ENCODE results near the gene MGAT5B. TPM values are rescaled to one million over a fixed set of nuclear protein-coding genes. Genes with fewer than 3 reads are reported as not detected.

MGAT5B gene
- total RNA-seq, 2 donors from 2014 or later, result 0.05 to 0.27 TPM

GRCh38 chr17:76868669-76869495 is 678 bp downstream of the MGAT5B start:
- Histone ChIP-seq H3K27me3 (peaks cover 24% of the 10 kb centered on the region), H3K27ac (no peak overlapping the region), H3K4me3 (no peak overlapping the region), H3K36me3 (no peaks in the 10 kb centered on the region), H3K4me1 (no peaks in the 10 kb centered on the region), H3K9me3 (no peaks in the 10 kb centered on the region), H3K9ac (ENCODE audit: low read depth in 2 of 2, low read length in 2 of 2) (peak overlapping the region in 1 of 2 donors; percentile 50)
- no peak for DNase-seq
- no peak for TF ChIP-seq CTCF (IDR thresholded peaks at IDR 0.05)
- intact Hi-C loops (cut with DNase I), result loop anchor here (5.0 kb wide), 1 partner anchor 188 kb away; no protein-coding TSS in a partner anchor

GRCh38 chr17:76869496-76870376 is 1.5 kb downstream of the MGAT5B start:
- Histone ChIP-seq H3K9me3 (no peaks in the 10 kb centered on the region), H3K27me3 (peaks cover 24% of the 10 kb centered on the region), H3K4me1 (no peaks in the 10 kb centered on the region), H3K36me3 (no peaks in the 10 kb centered on the region), H3K9ac (ENCODE audit: low read depth in 2 of 2, low read length in 2 of 2) (no peak overlapping the region), H3K4me3 (no peak overlapping the region), H3K27ac (no peak overlapping the region)
- intact Hi-C loops (cut with DNase I), result loop anchor here (5.0 kb wide), 1 partner anchor 188 kb away; no protein-coding TSS in a partner anchor
- TF ChIP-seq CTCF (IDR thresholded peaks at IDR 0.05), result no peak
- DNase-seq, result no peak

GRCh38 chr17:76870377-76870714 is 2.1 kb downstream of the MGAT5B start:
- no peak for TF ChIP-seq CTCF (IDR thresholded peaks at IDR 0.05)
- Histone ChIP-seq H3K36me3 (no peaks in the 10 kb centered on the region), H3K9me3 (no peaks in the 10 kb centered on the region), H3K9ac (ENCODE audit: low read depth in 2 of 2, low read length in 2 of 2) (no peak overlapping the region), H3K27ac (no peak overlapping the region), H3K4me1 (no peaks in the 10 kb centered on the region), H3K27me3 (peaks cover 24% of the 10 kb centered on the region), H3K4me3 (no peak overlapping the region)
- intact Hi-C loops (cut with DNase I), result no loop called here
- no peak for DNase-seq

DNA sequence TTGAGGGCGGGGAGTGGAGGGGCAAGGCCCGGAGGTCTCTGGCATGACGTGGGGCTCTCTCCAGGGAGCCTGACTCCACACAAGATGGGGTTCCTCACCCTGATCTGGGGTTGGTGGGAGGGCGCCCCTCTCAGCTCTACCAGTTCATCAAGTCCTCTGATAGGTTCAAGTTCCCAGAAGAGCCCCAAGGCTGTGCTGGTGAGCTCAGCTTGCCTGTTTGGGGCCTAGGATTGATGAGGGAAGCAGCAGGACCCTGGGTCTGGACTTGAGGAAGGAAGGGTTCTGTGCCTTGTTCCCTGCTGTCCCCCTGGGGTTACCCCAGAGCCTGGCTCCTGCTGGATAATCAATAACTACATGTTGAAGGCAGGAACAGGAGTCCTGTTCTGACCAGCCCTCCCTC is 3.5 kb downstream of the MGAT5B start:
- no peak for TF ChIP-seq CTCF (IDR thresholded peaks at IDR 0.05)
- DNase-seq, result no peak
- Histone ChIP-seq H3K27me3 (peaks cover 24% of the 10 kb centered on the region), H3K27ac (no peak overlapping the region), H3K36me3 (no peaks in the 10 kb centered on the region), H3K4me3 (no peak overlapping the region), H3K9me3 (no peaks in the 10 kb centered on the region), H3K9ac (ENCODE audit: low read depth in 2 of 2, low read length in 2 of 2) (no peak overlapping the region), H3K4me1 (no peaks in the 10 kb centered on the region)
- intact Hi-C loops (cut with DNase I), result no loop called here

GRCh38 chr17:76872221-76872873 is 4.1 kb downstream of the MGAT5B start:
- no peaks in the 10 kb centered on the region for H3K4me1 ChIP-seq
- no peak for DNase-seq
- H3K27me3 ChIP-seq, result peaks cover 24% of the 10 kb centered on the region
- no peak overlapping the region for H3K27ac ChIP-seq
- no peak for TF ChIP-seq CTCF (IDR thresholded peaks at IDR 0.05)
- H3K4me3 ChIP-seq, result no peak overlapping the region
- H3K9me3 ChIP-seq, result no peaks in the 10 kb centered on the region
- peak overlapping the region in 1 of 2 donors; percentile 5 for H3K9ac ChIP-seq (ENCODE audit: low read depth in 2 of 2, low read length in 2 of 2)
- no peaks in the 10 kb centered on the region for H3K36me3 ChIP-seq
- intact Hi-C loops (cut with DNase I), result no loop called here

Data from colonic mucosa (tissue), 4 donors.